ENCODE measurements around the gene ARMC2.
"Not testable (repeated sequence)": the region's sequence is repeated elsewhere in the genome, so short reads cannot be mapped to it uniquely, and the experiment has no call there.

The ARMC2 gene

GRCh38 chr6:108872575-108872974, 24.4 kb downstream of the ARMC2 start:
- no peak for DNase-seq

- DNase-seq = no peak
Measured at GRCh38 chr6:108873251-108873650, 25.0 kb downstream of the ARMC2 start.

GRCh38 chr6:108873971-108874370, 25.7 kb downstream of the ARMC2 start:
- no peak for DNase-seq

- DNase-seq = no peak
Measured at GRCh38 chr6:108874470-108875160, 26.4 kb downstream of the ARMC2 start.

- DNase-seq = no peak
Measured at GRCh38 chr6:108875161-108875555, 26.9 kb downstream of the ARMC2 start.

- no peak for DNase-seq
Measured at GRCh38 chr6:108877046-108877751, 29.0 kb downstream of the ARMC2 start.

DNA sequence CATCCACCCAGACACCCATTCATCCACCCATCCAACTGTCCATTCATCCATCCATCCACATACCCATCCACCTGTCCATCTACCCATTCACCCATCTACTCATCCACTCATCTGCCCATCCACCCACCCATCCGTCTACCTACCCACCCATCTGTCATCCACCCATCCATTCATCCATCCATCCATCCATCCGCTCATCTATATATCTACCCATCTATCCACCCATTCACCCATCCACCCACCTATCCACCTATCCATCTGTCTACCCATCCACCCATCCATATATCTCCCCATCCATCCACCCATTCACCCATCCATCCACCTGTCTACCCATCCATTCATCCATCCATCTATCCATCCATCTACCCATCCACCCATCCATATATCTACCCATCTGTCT, 30.7 kb downstream of the ARMC2 start:
- DNase-seq = no peak

DNA sequence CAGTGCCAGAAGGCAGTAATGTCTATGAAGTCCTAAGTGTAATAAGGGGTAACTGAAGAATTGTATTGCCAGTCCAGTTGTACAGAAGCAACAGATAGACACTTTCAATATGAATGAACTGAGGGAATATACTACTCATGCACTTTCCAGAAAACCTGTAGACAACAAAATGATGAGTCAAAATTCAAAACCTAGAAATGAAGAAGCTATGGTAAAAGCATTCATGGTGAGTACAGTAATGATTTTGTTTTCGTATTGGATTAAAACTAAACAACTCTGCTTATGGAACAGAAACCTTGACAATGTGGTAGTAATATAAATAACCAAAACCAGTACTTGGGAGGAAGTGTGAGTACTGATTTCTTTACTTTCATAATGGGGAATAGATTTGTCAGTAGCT, 35.0 kb downstream of the ARMC2 start:
- no peak for DNase-seq

DNA sequence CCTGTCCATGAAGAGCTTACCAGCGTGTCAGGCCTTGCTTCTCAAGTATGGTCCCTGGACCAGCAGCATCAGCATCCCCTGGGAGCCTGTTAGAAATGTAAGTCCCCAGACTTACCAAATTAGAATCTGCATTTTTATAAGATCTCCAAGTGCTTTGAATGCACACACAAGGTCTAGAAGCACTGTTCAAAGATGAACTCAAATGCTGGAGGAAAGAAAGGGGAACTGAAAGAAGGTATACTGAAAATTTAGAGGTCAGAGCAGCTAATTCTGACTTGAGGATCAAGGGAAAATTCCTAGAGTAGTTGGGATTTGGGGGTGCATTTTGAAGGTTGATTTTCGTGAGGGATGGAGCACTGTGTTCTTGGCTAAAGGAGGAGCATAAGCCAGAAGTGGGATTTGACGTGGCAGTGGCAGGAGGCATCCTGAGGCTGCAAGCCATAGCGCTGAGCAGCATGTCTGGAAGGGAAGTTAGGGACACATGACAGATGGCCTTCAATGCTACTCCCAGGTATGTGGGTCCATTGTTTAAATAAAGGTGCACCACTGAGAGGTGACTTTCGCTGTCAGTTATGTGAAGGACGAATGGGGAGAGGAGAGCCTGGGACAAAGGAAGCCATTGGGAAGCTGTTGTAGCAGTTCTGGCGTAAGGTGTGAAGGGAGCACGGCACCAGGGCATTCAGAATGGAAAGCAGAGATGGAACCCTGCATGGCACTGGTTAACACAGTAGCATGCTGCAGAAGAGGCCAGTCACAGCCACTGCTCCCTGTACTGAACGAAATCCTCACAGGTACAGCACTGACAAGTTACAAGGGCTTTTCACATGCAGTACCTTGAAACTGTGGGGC, 36.2 kb downstream of the ARMC2 start:
- DNase-seq = no peak

DNA sequence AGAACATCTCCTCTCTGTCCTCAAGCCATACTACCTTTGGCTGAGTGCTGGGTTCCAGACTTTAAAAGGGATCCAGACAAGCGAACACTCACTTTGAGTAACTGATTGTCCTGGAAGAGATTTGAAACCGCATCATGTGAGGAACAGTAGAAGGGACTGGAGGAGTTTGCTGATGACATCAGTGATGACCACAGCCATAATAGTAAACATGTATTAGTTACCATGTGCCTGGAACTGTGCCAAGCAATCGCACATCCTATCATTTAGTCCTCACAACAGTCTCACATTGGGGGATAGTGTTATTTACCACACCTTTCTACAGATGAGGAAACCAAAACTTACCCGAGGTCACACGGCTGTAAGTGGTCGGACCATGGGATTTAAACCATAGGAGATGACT, 39.8 kb downstream of the ARMC2 start:
- DNase-seq = no peak

DNA sequence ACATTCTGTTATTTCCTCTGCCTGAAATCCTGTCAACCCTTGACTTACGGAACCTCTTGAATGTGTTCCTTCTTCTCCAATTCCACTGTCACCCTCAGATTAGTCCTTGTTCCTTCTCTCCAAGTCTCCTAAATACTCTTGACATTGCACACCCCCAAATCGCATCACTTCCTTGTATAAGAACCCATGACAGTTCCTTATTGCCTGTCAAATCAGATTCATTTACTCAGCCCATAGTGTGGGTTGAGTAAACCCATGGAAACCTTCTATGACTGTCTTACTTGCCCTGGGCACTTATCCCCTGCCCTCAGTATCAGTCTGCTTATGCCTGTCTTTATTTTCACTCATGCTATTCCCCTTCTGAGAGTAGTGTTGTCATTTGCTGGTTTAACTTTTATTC, 40.5 kb downstream of the ARMC2 start:
- DNase-seq = no peak

GRCh38 chr6:108890898-108891297, 42.7 kb downstream of the ARMC2 start:
- not testable (repeated sequence) for DNase-seq

DNA sequence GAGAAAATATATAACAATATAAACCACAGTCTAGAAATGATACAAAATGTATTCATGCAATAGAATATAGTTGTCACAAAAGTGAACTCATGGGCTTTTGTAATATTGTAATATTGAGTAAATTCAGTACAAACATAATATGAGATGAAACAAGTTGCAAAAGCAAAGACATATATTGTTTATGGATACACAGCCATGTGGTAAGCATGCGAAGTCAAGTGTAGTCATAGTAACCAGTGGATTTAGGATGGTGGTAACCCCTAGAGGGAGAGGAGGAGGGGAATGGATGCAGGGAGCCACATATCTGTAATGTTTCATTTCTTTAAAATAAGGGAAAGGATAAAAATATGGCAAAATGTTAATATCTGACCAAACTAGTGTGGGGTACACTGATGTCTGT, 47.3 kb downstream of the ARMC2 start:
- DNase-seq = no peak

- no peak for DNase-seq
Measured at GRCh38 chr6:108896111-108896661, 48.0 kb downstream of the ARMC2 start.

DNA sequence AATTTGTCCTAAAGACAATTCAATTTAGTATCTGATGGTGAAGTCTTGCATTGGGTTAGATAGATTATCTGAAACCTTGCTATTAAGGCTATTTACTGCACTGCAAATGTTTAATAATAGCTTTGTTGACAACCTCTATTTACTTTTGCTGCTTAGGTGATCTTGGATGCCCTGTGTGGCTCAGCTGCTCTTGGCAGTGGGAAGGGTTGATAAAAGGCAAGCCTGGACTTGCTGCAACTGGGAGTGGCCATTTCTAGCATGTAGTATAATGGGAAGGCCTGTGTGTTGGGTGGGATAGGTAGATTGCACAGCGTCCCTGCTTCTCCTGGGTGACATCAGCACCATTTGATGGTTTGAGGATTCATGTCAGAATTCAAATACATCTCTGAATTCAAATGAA, 49.1 kb downstream of the ARMC2 start:
- peak; percentile 6 for DNase-seq

GRCh38 chr6:108902382-108902792, 54.2 kb downstream of the ARMC2 start:
- no peak for DNase-seq

- no peak for DNase-seq
Measured at GRCh38 chr6:108903796-108904195, 55.6 kb downstream of the ARMC2 start.

DNA sequence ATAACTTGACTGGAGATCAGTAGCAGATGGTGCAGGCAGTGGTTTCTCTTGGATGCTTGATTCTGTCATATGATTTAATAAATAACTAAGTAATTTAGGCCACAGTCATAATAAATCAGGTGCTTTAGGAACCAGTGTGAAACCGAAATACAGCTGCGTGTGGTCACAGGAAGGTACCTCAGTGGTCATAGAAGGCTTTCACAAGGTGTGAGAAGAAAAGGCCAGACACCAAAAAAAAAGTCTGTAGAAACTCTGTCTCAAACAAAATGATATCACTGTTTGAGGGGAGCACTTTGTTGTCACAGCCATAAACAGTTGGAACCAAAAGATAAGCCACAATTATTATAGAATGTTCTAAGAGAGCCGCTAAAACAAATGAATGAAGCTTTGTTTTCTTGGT, 56.5 kb downstream of the ARMC2 start:
- no peak for DNase-seq

- peak; percentile 33 for DNase-seq
Measured at GRCh38 chr6:108914235-108915022, 66.2 kb downstream of the ARMC2 start.

DNA sequence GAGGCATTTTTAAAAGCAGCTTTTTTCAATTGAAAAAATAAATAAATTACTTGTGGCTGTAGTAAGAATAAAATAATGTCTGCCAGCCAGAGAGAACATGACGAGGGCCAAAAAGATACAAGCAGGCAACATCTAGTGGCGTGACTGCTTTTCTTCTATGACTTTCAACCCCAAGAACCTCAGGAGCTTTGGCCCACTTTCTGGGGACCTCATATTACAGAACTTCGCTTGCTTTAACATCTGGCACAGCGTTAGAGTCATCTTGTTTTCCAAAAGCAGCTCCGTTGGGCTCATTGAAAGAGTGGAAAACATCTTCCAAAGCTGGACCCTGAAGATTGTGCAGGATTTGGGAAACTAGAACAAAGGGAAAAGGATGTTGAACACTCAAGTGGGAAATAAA, 67.0 kb downstream of the ARMC2 start:
- DNase-seq = no peak

GRCh38 chr6:108916026-108916686, 67.9 kb downstream of the ARMC2 start:
- no peak for DNase-seq

DNA sequence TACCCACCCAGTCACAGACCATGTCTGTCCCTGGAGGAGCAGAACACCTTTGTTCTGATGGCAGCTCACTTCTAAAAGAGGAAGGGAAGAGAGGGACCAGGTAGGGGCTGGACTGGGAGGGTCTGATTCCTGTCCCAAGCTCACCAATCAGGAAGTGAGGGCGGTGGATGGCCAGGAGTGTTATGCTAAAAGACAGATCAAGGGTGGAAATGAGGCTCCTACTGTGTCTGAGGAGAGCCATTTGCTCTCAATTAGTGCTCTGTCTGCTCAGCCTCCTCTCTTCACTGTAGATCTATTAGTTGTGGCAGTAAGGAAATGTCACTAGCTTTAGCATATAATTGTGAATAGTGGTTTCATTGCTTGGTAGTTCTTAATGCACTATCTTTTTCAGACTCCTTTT, 72.5 kb downstream of the ARMC2 start:
- DNase-seq = no peak

All from NCI-H1436 (cell line).